Fibroblast of skin of right quadriceps (primary cell): ENCODE results near the gene TOMM6.

ENCODE experiments used
- DNase-seq: peaks from one replicate; pipeline ENCODE4 v3.0.0-alpha.2; 2013

TOMM6 gene

DNA sequence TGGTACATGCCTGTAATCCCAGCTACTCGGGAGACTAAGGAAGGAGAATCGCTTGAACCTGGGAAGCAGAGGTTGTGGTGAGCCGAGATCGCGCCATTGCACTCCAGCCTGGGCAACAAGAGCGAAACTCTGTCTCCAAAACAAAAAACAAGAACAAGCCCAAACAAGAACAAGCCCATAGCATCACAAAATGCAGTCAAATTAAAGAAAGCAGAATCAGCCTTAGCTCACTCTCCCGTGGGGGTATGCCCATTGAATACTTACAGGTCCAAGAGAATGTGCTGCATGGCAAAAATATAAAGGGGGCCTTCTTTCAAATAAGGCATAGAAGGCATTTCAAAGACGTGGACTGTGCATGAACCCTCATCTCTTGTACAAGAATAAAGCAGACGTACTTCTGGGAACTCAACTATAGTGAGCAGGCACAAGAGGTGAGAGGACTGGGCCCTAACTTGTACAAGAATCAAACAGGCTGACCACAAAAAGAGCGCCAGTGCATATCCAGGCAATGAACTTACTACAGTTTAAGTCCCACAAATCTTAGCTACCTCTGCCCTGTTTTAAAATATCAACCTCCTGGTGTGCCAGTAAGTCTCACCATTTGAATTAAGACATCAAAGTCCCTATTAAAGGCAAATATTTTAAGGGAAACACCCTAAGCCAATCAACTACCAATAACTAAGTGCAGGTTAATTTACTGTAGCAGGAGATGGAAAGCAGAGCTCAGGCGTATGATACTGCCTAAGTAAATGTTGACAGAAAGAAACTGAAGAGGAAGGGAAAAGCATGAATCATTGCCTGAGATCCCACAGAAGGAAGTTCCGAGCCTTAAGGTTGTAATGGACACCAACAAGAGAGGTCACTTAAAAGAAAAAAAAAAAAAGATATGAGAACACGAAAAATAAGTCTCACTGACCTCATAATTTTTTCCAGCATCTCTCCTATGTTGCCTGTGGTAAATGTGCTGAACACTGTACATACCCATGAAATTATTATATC lies 37.4 kb downstream of the TOMM6 start:
- DNase-seq, result no peak

GRCh38 chr6:41826343-41827022 lies 39.0 kb downstream of the TOMM6 start:
- no peak for DNase-seq

DNA sequence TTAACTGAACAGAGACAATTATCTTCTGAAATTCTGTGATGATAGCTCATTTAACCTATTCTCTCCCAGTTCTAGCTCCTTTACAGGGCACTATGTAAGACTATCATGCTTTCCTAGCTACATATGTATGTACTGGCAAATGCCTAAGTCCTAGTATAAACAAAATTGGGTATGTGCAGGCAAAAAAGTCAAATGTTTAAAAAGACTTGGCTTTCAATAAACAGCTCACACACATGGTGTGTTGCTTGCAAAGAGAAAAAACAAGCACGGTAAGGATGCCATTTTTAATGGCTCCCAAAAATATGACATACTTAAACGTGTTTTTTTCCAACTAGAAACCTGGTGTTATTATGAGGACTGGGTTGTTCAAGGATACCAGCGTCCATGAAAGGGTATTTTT lies 44.8 kb downstream of the TOMM6 start:
- no peak for DNase-seq

DNA sequence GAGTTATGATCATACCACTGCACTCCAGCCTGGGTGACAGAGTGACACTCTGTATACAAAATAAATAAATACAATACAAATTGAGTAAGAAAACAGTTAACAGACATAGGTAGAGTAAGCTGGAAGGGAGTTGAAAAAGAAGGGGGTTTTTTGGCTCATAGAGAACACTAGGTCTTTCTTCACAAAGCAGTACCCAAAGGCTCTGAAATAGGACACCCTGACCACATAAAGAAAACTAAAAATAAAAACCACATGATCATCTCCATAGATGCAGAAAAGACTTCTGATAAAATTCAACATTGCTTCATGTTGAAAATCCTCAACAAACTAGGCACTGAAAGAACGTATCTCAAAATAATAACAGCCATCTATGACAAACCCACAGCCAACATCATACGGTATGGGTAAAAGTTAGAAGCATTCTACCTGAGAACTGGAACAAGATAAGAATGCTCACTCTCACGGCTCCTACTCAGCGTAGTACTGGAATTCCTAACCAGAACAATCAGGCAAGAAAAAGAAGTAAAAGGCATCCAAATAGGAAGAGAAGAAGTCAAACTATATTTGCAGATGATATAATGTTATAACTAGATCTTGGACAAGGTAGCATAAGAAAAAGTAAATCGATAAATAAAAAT lies 48.6 kb downstream of the TOMM6 start:
- DNase-seq, result peak; percentile 6

DNA sequence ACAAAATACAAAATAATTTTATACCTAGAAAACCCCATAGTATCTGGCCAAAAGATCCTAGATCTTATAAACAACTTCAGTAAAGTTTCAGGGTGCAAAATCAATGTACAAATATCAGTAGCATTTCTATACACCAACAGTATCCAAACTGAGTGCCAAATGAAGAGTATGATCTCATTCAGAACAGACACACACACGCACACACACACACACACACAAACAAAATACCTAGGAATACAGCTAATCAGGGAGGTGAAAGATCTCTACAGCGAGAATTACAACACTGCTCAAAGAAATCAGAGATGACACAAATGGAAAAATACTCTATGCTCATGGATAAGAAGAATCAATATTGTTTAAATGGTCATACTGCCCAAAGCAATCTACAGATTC lies 49.2 kb downstream of the TOMM6 start:
- DNase-seq, result peak; percentile 19
